ENCODE measurements around the gene LRRC75B. TPM values are rescaled to one million over a fixed set of nuclear protein-coding genes. Genes with fewer than 3 reads are reported as not detected.

The LRRC75B gene
- total and polyA plus RNA-seq, 3 experiments from 2014 or later = 0.84 to 1.4 TPM; not detected in 1

DNA sequence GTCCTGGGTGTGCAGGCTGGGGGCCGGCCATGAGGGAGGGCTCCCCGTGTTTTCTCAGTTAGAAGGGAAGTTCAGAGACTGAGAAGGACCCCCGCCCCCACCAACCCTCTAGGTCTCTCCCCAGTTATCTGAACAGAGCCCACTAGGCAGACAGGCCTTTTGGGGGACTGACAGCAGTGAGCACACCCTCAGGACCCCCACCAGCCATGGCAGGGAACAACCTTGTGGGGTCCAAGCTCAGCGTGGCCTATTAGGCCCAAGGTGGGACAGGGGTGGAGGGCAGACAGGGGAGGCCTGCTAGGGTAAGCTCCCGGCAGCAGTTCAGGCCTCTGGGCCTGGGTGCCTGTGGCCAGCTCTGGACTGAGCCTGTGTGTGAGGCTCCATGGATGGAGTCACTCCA is 5.6 kb downstream of the LRRC75B start:
- H3K27ac Mint-ChIP-seq = no peak overlapping the region
- CTCF ChIA-PET = no interaction called here

GRCh38 chr22:24585927-24586546 is 6.8 kb downstream of the LRRC75B start:
- ChIA-PET CTCF (no interaction called here), POLR2A (no interaction called here)
- no peaks in the 10 kb centered on the region for H3K27me3 ChIP-seq (ENCODE audit: insufficient read depth, low read length, poor library complexity, severe bottlenecking)
- no peaks in the 10 kb centered on the region for H3K36me3 ChIP-seq (ENCODE audit: insufficient read depth, low read length)
- H3K4me1 ChIP-seq (ENCODE audit: insufficient read depth, low read length) = no peaks in the 10 kb centered on the region
- Mint-ChIP-seq H3K9me3 (no peaks in the 10 kb centered on the region), H3K36me3 (no peaks in the 10 kb centered on the region), H3K27ac (no peak overlapping the region), H3K4me1 (no peaks in the 10 kb centered on the region), H3K27me3 (peaks cover under 1 to 4% of the 10 kb centered on the region in 2 donors), H3K4me3 (no peak overlapping the region)
- H3K27ac ChIP-seq (ENCODE audit: low read depth, low read length) = no peak overlapping the region
- H3K4me3 ChIP-seq (ENCODE audit: low read length) = no peak overlapping the region
- DNase-seq = no peak
- no peaks in the 10 kb centered on the region for H3K9me3 ChIP-seq (ENCODE audit: low read length)

More for the DNA sequence above, 5.6 kb downstream of the LRRC75B start:
- no peak for DNase-seq
- Histone ChIP-seq H3K27ac (ENCODE audit: low read depth, low read length) (no peak overlapping the region), H3K36me3 (ENCODE audit: insufficient read depth, low read length) (no peaks in the 10 kb centered on the region), H3K27me3 (ENCODE audit: insufficient read depth, low read length, poor library complexity, severe bottlenecking) (no peaks in the 10 kb centered on the region), H3K9me3 (ENCODE audit: low read length) (no peaks in the 10 kb centered on the region), H3K4me1 (ENCODE audit: insufficient read depth, low read length) (no peaks in the 10 kb centered on the region), H3K4me3 (ENCODE audit: low read length) (no peak overlapping the region)
- peaks cover 5 to 6% of the 10 kb centered on the region in 2 donors for H3K27me3 Mint-ChIP-seq
- no peaks in the 10 kb centered on the region for H3K9me3 Mint-ChIP-seq
- H3K4me3 Mint-ChIP-seq = no peak overlapping the region
- H3K4me1 Mint-ChIP-seq = peaks cover 0 to 3% (median 2%) of the 10 kb centered on the region in 3 donors
- POLR2A ChIA-PET = no interaction called here
- peaks cover 0 to 2% (median 0%) of the 10 kb centered on the region in 3 donors for H3K36me3 Mint-ChIP-seq

- no peak for DNase-seq
- H3K4me3 ChIP-seq (ENCODE audit: low read length) = no peak overlapping the region
- H3K36me3 Mint-ChIP-seq = no peaks in the 10 kb centered on the region
- ChIA-PET CTCF (no interaction called here), POLR2A (no interaction called here)
- no peaks in the 10 kb centered on the region for H3K9me3 Mint-ChIP-seq
- no peaks in the 10 kb centered on the region for H3K4me1 ChIP-seq (ENCODE audit: insufficient read depth, low read length)
- H3K27ac Mint-ChIP-seq = no peak overlapping the region
- no peaks in the 10 kb centered on the region for H3K27me3 ChIP-seq (ENCODE audit: insufficient read depth, low read length, poor library complexity, severe bottlenecking)
- H3K4me3 Mint-ChIP-seq = no peak overlapping the region
- peaks cover 0 to 1% of the 10 kb centered on the region in 2 donors for H3K27me3 Mint-ChIP-seq
- no peaks in the 10 kb centered on the region for H3K36me3 ChIP-seq (ENCODE audit: insufficient read depth, low read length)
- no peak overlapping the region for H3K27ac ChIP-seq (ENCODE audit: low read depth, low read length)
- no peaks in the 10 kb centered on the region for H3K9me3 ChIP-seq (ENCODE audit: low read length)
- no peaks in the 10 kb centered on the region for H3K4me1 Mint-ChIP-seq
Measured at GRCh38 chr22:24585461-24585860, 7.4 kb downstream of the LRRC75B start.

- Histone ChIP-seq H3K27me3 (ENCODE audit: insufficient read depth, low read length, poor library complexity, severe bottlenecking) (no peaks in the 10 kb centered on the region), H3K36me3 (ENCODE audit: insufficient read depth, low read length) (no peaks in the 10 kb centered on the region), H3K4me3 (ENCODE audit: low read length) (no peak overlapping the region), H3K4me1 (ENCODE audit: insufficient read depth, low read length) (no peaks in the 10 kb centered on the region), H3K9me3 (ENCODE audit: low read length) (no peaks in the 10 kb centered on the region), H3K27ac (ENCODE audit: low read depth, low read length) (no peak overlapping the region)
- ChIA-PET CTCF (no interaction called here), POLR2A (no interaction called here)
- no peaks in the 10 kb centered on the region for H3K27me3 Mint-ChIP-seq
- no peak overlapping the region for H3K27ac Mint-ChIP-seq
- H3K9me3 Mint-ChIP-seq = no peaks in the 10 kb centered on the region
- H3K4me3 Mint-ChIP-seq = no peak overlapping the region
- DNase-seq = no peak
- H3K36me3 Mint-ChIP-seq = no peaks in the 10 kb centered on the region
- H3K4me1 Mint-ChIP-seq = no peaks in the 10 kb centered on the region
Measured at GRCh38 chr22:24584871-24585411, 7.9 kb downstream of the LRRC75B start.

- Histone ChIP-seq H3K27me3 (ENCODE audit: insufficient read depth, low read length, poor library complexity, severe bottlenecking) (no peaks in the 10 kb centered on the region), H3K27ac (ENCODE audit: low read depth, low read length) (no peak overlapping the region), H3K4me1 (ENCODE audit: insufficient read depth, low read length) (no peaks in the 10 kb centered on the region), H3K9me3 (ENCODE audit: low read length) (no peaks in the 10 kb centered on the region), H3K4me3 (ENCODE audit: low read length) (no peak overlapping the region), H3K36me3 (ENCODE audit: insufficient read depth, low read length) (no peaks in the 10 kb centered on the region)
- Mint-ChIP-seq H3K27ac (no peak overlapping the region), H3K36me3 (no peaks in the 10 kb centered on the region), H3K4me1 (no peaks in the 10 kb centered on the region), H3K27me3 (no peaks in the 10 kb centered on the region), H3K9me3 (no peaks in the 10 kb centered on the region), H3K4me3 (no peak overlapping the region)
- POLR2A ChIA-PET = no interaction called here
- DNase-seq = no peak
- CTCF ChIA-PET = interaction anchor here (1.0 kb wide), 1 partner anchor 10 kb away, joined by 3 read pairs; no protein-coding TSS in a partner anchor
Measured at GRCh38 chr22:24584166-24584790, 8.6 kb downstream of the LRRC75B start.

DNA sequence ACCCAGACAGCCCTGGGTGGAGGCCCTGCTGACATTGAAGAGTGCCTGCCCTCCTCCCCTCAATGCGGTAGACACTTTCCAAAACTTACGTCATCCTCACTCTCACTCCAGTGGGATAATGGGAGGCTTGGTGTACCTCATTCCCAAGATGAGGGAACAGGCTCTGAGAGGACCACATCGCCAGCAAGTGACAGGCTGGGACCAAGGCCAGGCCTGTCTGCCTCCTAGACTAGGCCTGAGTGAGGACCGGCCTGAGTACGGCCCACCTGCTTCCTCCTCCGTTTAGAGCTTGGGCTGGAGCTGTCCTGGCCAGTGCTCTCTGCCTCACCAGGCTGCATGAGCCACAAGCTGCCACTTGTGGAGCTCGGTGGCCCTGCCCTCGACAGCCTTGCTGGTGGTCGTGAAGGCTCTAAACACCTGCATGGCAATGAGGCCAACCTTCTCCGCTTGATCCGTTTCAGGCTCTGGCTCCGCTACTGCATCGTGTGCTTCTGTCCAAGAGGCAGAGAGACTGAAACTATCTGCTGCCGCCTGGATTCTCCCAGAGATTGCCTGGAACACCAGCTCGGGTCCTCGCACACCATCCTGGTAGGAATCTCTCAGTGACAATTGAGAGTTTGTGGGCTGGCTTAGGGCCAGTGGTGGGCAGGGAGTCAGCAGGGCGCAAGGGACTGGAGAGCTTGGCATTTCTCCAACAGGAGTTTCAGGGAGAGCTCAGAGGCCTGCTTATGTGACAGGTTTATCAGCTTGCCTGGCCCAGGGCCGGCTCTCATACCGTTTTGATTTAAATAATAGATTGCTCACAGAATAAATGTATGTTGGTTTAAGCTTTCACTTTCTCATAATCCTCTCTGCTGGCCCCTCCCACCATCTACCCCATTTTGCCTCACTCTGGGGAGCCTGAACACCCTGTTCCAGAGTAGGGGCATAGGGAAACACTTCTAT is 9.4 kb downstream of the LRRC75B start:
- no peaks in the 10 kb centered on the region for H3K36me3 ChIP-seq (ENCODE audit: insufficient read depth, low read length)
- no peaks in the 10 kb centered on the region for H3K9me3 ChIP-seq (ENCODE audit: low read length)
- Mint-ChIP-seq H3K36me3 (no peaks in the 10 kb centered on the region), H3K27ac (no peak overlapping the region), H3K27me3 (no peaks in the 10 kb centered on the region), H3K4me3 (no peak overlapping the region), H3K4me1 (no peaks in the 10 kb centered on the region), H3K9me3 (no peaks in the 10 kb centered on the region)
- H3K27ac ChIP-seq (ENCODE audit: low read depth, low read length) = no peak overlapping the region
- no peak for DNase-seq
- no peaks in the 10 kb centered on the region for H3K27me3 ChIP-seq (ENCODE audit: insufficient read depth, low read length, poor library complexity, severe bottlenecking)
- CTCF ChIA-PET = interaction anchor here (1.0 kb wide), 1 partner anchor 9 kb away, joined by 3 read pairs; no protein-coding TSS in a partner anchor
- no peaks in the 10 kb centered on the region for H3K4me1 ChIP-seq (ENCODE audit: insufficient read depth, low read length)
- no peak overlapping the region for H3K4me3 ChIP-seq (ENCODE audit: low read length)
- POLR2A ChIA-PET = no interaction called here

GRCh38 chr22:24582056-24582814 is 10.6 kb downstream of the LRRC75B start:
- no peaks in the 10 kb centered on the region for H3K4me1 Mint-ChIP-seq
- H3K9me3 Mint-ChIP-seq = no peaks in the 10 kb centered on the region
- Histone ChIP-seq H3K27ac (ENCODE audit: low read depth, low read length) (no peak overlapping the region), H3K9me3 (ENCODE audit: low read length) (no peaks in the 10 kb centered on the region), H3K27me3 (ENCODE audit: insufficient read depth, low read length, poor library complexity, severe bottlenecking) (no peaks in the 10 kb centered on the region), H3K4me1 (ENCODE audit: insufficient read depth, low read length) (no peaks in the 10 kb centered on the region), H3K4me3 (ENCODE audit: low read length) (no peak overlapping the region), H3K36me3 (ENCODE audit: insufficient read depth, low read length) (no peaks in the 10 kb centered on the region)
- no peak for DNase-seq
- H3K4me3 Mint-ChIP-seq = no peak overlapping the region
- H3K27ac Mint-ChIP-seq = peak overlapping the region in 1 of 8 donors; percentile 86
- POLR2A ChIA-PET = interaction anchor here (0.7 kb wide), 1 partner anchor 22 kb away, joined by 4 read pairs; no protein-coding TSS in a partner anchor
- CTCF ChIA-PET = no interaction called here
- H3K36me3 Mint-ChIP-seq = peaks cover 0 to 4% (median 0%) of the 10 kb centered on the region in 3 donors
- H3K27me3 Mint-ChIP-seq = no peaks in the 10 kb centered on the region
